NCI-H1048 (cell line): ENCODE data around the gene CTBP2.
"Not testable (repeated sequence)": the region's sequence is repeated elsewhere in the genome, so short reads cannot be mapped to it uniquely, and the experiment has no call there.

Experiments
- DNase-seq: peaks from one replicate; lab custom pipeline; 2025; lab: John Stamatoyannopoulos, UW

Gene CTBP2

GRCh38 chr10:125064681-125065492 lies 95.5 kb downstream of the CTBP2 start:
- peak; percentile 40 for DNase-seq

- DNase-seq = no peak
Measured at GRCh38 chr10:125063256-125063925, 97.0 kb downstream of the CTBP2 start.

GRCh38 chr10:125062914-125063230 lies 97.5 kb downstream of the CTBP2 start:
- DNase-seq = no peak

GRCh38 chr10:125062227-125062913 lies 98.0 kb downstream of the CTBP2 start:
- DNase-seq = no peak

GRCh38 chr10:125061557-125062226 lies 98.7 kb downstream of the CTBP2 start:
- no peak for DNase-seq

GRCh38 chr10:125060826-125061556 lies 99.4 kb downstream of the CTBP2 start:
- peak; percentile 52 for DNase-seq

GRCh38 chr10:125060482-125060825 lies 99.9 kb downstream of the CTBP2 start:
- no peak for DNase-seq

GRCh38 chr10:125060026-125060425 lies 100.3 kb downstream of the CTBP2 start:
- DNase-seq = no peak

GRCh38 chr10:125059348-125059747 lies 101.0 kb downstream of the CTBP2 start:
- DNase-seq = not testable (repeated sequence)

- no peak for DNase-seq
Measured at GRCh38 chr10:125057158-125058001, 103.0 kb downstream of the CTBP2 start.

- DNase-seq = no peak
Measured at GRCh38 chr10:125056161-125057132, 103.9 kb downstream of the CTBP2 start.

GRCh38 chr10:125055446-125055845 lies 104.9 kb downstream of the CTBP2 start:
- DNase-seq = no peak

- no peak for DNase-seq
Measured at GRCh38 chr10:125054669-125055268, 105.6 kb downstream of the CTBP2 start.

- DNase-seq = no peak
Measured at GRCh38 chr10:125054216-125054615, 106.1 kb downstream of the CTBP2 start.

- DNase-seq = no peak
Measured at GRCh38 chr10:125052146-125052545, 108.2 kb downstream of the CTBP2 start.

- no peak for DNase-seq
Measured at GRCh38 chr10:125050383-125050782, 110.0 kb downstream of the CTBP2 start.

- no peak for DNase-seq
Measured at GRCh38 chr10:125049216-125049881, 111.0 kb downstream of the CTBP2 start.

GRCh38 chr10:125048094-125048864 lies 112.1 kb downstream of the CTBP2 start:
- no peak for DNase-seq
